ENCODE measurements around the gene EPHB1. TPM values are rescaled to one million over a fixed set of nuclear protein-coding genes. Genes with fewer than 3 reads are reported as not detected.

Gene EPHB1
- total RNA-seq, 4 donors from 2014 or later = 0.82 to 2.2 (median 1.2) TPM

DNA sequence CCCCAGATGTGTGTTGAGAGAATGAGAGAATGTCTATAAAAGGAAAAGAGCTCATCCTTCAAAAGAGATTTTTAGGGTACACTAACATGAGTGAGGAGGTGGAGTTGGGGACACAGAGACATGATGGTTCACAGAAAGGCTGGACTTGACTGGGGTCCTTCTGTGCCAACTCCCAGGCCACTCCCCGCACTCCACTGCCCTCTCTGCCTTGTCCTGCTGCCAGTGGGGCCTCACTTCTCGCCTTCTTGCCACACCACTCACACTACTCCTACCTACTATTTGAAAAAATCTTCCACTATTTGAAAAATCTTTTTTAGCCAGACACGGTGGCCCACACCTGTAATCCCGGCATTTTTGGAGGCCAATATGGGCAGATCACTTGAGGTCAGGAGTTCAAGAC is 298.1 kb downstream of the EPHB1 start:
- Histone ChIP-seq H3K9me3 (no peaks in the 10 kb centered on the region), H3K4me3 (no peak overlapping the region), H3K27me3 (no peaks in the 10 kb centered on the region), H3K27ac (no peak overlapping the region), H3K36me3 (no peaks in the 10 kb centered on the region), H3K4me1 (no peaks in the 10 kb centered on the region)
- in situ Hi-C loops (cut with MboI; ENCODE audit: low pct_ligation_motif_present in 1 of 4, low pct_unique_long_range_greater_than_20kb in 1 of 4, low sequenced_read_pairs in 3 of 4) (no loop called here), intact Hi-C loops (cut with DNase I; ENCODE audit: low total_unique reads) (no loop called here)
- no peak for TF ChIP-seq POLR2AphosphoS5 (IDR thresholded peaks at IDR 0.05)
- TF ChIP-seq CTCF (IDR thresholded peaks at IDR 0.05) = no peak
- TF ChIP-seq POLR2A (IDR thresholded peaks at IDR 0.05) = no peak
- no peak for TF ChIP-seq EP300 (IDR thresholded peaks at IDR 0.05; ENCODE audit: low read depth)
- DNase-seq = no peak
- WGBS, 2 donors (ENCODE audit: low coverage in 1 of 2) = 89% methylated on average over 4 of the region's 4 CpGs; no CpG with 5 or more reads in 1 of the 2 donors

- no peaks in the 10 kb centered on the region for H3K36me3 ChIP-seq
- no peaks in the 10 kb centered on the region for H3K27me3 ChIP-seq
- no peak overlapping the region for H3K27ac ChIP-seq
- WGBS, 2 donors (ENCODE audit: low coverage in 1 of 2) = 81 to 100% methylated on average over 3 to 5 of the region's 5 CpGs
- no peaks in the 10 kb centered on the region for H3K4me1 ChIP-seq
- no peaks in the 10 kb centered on the region for H3K9me3 ChIP-seq
- intact Hi-C loops (cut with DNase I; ENCODE audit: low total_unique reads) (no loop called here), in situ Hi-C loops (cut with MboI; ENCODE audit: low pct_ligation_motif_present in 1 of 4, low pct_unique_long_range_greater_than_20kb in 1 of 4, low sequenced_read_pairs in 3 of 4) (no loop called here)
- H3K4me3 ChIP-seq = no peak overlapping the region
- TF ChIP-seq POLR2A (IDR thresholded peaks at IDR 0.05) = no peak
- TF ChIP-seq CTCF (IDR thresholded peaks at IDR 0.05) = no peak
- no peak for TF ChIP-seq EP300 (IDR thresholded peaks at IDR 0.05; ENCODE audit: low read depth)
- no peak for TF ChIP-seq POLR2AphosphoS5 (IDR thresholded peaks at IDR 0.05)
- DNase-seq = no peak
Observed at GRCh38 chr3:135097276-135097946, 302.4 kb downstream of the EPHB1 start.

DNA sequence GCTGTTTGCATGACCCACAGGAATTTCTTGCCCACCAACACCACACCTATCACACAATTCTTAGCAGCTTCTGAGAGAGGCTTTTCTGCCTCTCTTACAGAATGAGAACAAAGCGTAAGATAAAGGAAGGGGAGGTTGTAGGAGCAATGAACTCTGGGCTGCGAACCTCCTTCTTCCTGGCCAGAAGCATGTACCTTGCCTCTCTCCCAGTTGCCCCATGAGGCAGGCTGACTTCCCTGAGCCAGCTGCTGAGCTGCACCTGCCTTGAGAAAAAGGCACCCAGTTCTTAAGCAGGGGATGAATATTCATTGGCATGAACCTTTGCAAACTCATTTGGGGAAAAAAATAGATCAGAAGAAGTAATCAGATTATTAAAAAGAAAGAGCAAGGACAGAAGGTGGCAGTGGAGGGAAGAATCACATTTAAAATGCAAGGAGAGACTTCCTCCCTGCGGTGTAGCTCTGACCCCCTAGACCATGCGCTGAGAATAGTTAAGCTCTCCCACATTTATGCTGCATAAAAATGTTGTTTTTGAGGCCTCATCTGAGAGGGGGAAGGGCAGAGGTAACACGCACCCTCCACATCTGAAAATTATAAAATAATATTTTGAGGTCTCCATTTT is 304.8 kb downstream of the EPHB1 start:
- Histone ChIP-seq H3K27me3 (no peaks in the 10 kb centered on the region), H3K4me1 (no peaks in the 10 kb centered on the region), H3K4me3 (no peak overlapping the region), H3K27ac (no peak overlapping the region), H3K9me3 (no peaks in the 10 kb centered on the region), H3K36me3 (no peaks in the 10 kb centered on the region)
- DNase-seq = no peak
- WGBS, 2 donors (ENCODE audit: low coverage in 1 of 2) = 67 to 77% methylated on average over 3 to 5 of the region's 5 CpGs
- no peak for TF ChIP-seq POLR2A (IDR thresholded peaks at IDR 0.05)
- TF ChIP-seq POLR2AphosphoS5 (IDR thresholded peaks at IDR 0.05) = no peak
- no peak for TF ChIP-seq CTCF (IDR thresholded peaks at IDR 0.05)
- no peak for TF ChIP-seq EP300 (IDR thresholded peaks at IDR 0.05; ENCODE audit: low read depth)
- intact Hi-C loops (cut with DNase I; ENCODE audit: low total_unique reads) = no loop called here
- in situ Hi-C loops (cut with MboI; ENCODE audit: low pct_ligation_motif_present in 1 of 4, low pct_unique_long_range_greater_than_20kb in 1 of 4, low sequenced_read_pairs in 3 of 4) = no loop called here

- no peak for DNase-seq
- 56 to 61% methylated on average over 2 of the region's 2 CpGs for WGBS, 2 donors (ENCODE audit: low coverage in 1 of 2)
- TF ChIP-seq EP300 (IDR thresholded peaks at IDR 0.05; ENCODE audit: low read depth) = no peak
- TF ChIP-seq POLR2A (IDR thresholded peaks at IDR 0.05) = no peak
- no peak for TF ChIP-seq CTCF (IDR thresholded peaks at IDR 0.05)
- no peak for TF ChIP-seq POLR2AphosphoS5 (IDR thresholded peaks at IDR 0.05)
- in situ Hi-C loops (cut with MboI; ENCODE audit: low pct_ligation_motif_present in 1 of 4, low pct_unique_long_range_greater_than_20kb in 1 of 4, low sequenced_read_pairs in 3 of 4) = no loop called here
- no peaks in the 10 kb centered on the region for H3K9me3 ChIP-seq
- no peaks in the 10 kb centered on the region for H3K36me3 ChIP-seq
- no peaks in the 10 kb centered on the region for H3K27me3 ChIP-seq
- no peak overlapping the region for H3K4me3 ChIP-seq
- intact Hi-C loops (cut with DNase I; ENCODE audit: low total_unique reads) = no loop called here
- no peak overlapping the region for H3K27ac ChIP-seq
- H3K4me1 ChIP-seq = no peaks in the 10 kb centered on the region
Observed at GRCh38 chr3:135100366-135100765, 305.3 kb downstream of the EPHB1 start.

Data from transverse colon (tissue), 4 donors.